GM12878 (cell line): ENCODE data around the gene CIPC. TPM values are rescaled to one million over a fixed set of nuclear protein-coding genes. Genes with fewer than 3 reads are reported as not detected.
A peak's percentile ranks its signal among the peaks of the same experiment; 100 is the strongest.

ENCODE experiments used
- ATF7 ChIP-seq: fragments of 450-650 bp; IDR thresholded peaks from 2 replicates; pipeline ENCODE4 v1.6.1; 2016; ENCODE audit warnings: low read depth, mild to moderate bottlenecking
- BMI1 ChIP-seq: fragments of 450-650 bp; IDR thresholded peaks from 2 replicates; pipeline ENCODE4 v1.6.1; 2016; ENCODE audit warnings: mild to moderate bottlenecking, moderate library complexity, borderline replicate concordance
- KLF5 ChIP-seq: fragments of 450-650 bp; IDR thresholded peaks from 2 replicates; pipeline ENCODE4 v1.6.1; 2014; ENCODE audit warnings: mild to moderate bottlenecking; ENCODE audit not compliant: partially characterized antibody
- RCOR1 ChIP-seq: conservative IDR thresholded peaks from 2 replicates; pipeline ENCODE4 v1.6.1; 2012; ENCODE audit warnings: low read depth, low read length, improper control_type of control experiment
- SIX5 ChIP-seq: IDR thresholded peaks from 2 replicates; pipeline ENCODE4 v1.6.1; 2011; ENCODE audit warnings: mild to moderate bottlenecking, low read depth, low read length, moderate library complexity; ENCODE audit not compliant: severe bottlenecking
- polyA plus RNA-seq, 11 experiments: library from polyadenylated mRNA; depleted of rRNA in 4 of 11; unstranded in 6 of 11; stranded (reverse) in 5 of 11; fragments of >200 nt; fragmentation: Nextera tagmentation in 4 of 11; fragmentation: Illumina TruSeq in 1 of 11; extraction: Ambion mirVana in 4 of 11; extraction: Trizol in 1 of 11; gene quantifications; 1 replicate in 1 of 11; 2 replicates in 10 of 11; pipeline versions ENCODE4 v1.2.1 to v1.2.3, GENCODE V29; 2011 to 2016; ENCODE audit warnings: inconsistent platforms in 2 of 11, missing spikeins in 2 of 11, low read depth in 1 of 11
- total RNA-seq, 4 experiments: library from RNA; depleted of rRNA in 3 of 4; stranded (reverse); fragments of >200 nt in 3 of 4; fragmentation: Illumina TruSeq in 1 of 4; extraction: Trizol in 1 of 4; gene quantifications; 2 replicates each; pipeline versions ENCODE4 v1.2.1 to v1.2.3, GENCODE V29; 2013 to 2021
- TF ChIP-seq, protein P1 (sequence below): fragments of 150-350 bp; IDR thresholded peaks from 2 replicates; pipeline ENCODE4 v1.6.1; 2014; ENCODE audit warnings: mild to moderate bottlenecking, low read depth, low read length
- TF ChIP-seq, protein P2 (sequence below): fragments of 450-650 bp; IDR thresholded peaks from 2 replicates; pipeline ENCODE4 v1.6.1; 2017; ENCODE audit warnings: low read depth, mild to moderate bottlenecking, moderate library complexity

Gene CIPC
- total and polyA plus RNA-seq, 10 of the 15 experiments (the other 5 are each of a cell fraction or from before 2014, with no cell fraction given): 5.6 to 29.5 (median 16.5) TPM

DNA sequence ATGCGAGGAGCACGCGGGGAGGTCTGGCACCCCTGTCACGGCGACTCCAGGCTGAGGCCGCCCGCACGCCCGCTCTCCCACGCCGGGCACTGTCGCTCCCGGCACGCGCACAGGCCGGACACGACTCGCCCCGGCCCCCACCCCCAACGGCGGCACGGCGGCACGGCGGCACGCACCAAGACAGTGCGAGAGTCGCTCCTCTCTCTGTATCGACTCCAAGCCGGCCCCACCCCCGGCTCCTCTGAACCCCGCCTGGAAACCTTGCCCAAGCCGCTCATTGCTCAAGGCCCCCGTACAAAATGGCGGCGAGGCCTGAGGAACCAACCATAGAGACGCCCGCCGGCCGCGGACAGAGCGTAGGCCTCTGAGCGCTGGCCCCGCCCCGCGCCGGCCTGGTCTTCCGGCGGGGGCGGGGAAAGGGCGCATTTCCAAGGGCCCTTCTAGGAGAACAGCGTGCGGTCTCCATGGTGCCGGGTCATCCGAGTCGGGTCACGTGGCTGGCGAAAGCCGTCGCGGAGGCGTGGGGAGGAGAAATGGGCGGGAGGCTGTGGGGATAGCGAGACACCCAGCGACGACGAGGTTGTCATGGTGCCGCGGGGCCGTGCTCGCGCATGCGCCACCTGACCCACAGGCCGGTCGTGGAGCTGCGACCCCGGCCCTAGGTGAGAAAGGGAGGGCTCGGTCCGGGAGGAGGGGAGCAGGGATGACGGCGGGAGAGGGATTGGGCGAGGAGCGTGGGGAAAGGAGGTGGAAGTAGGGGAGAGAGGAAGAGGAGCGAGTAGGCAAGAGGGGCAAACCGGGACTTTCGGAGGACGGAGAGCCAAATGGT lies at the start of gene CIPC (continued):
- peak; percentile 47 for TF ChIP-seq KLF5
- peak; percentile 29; the same call in 1 of the 2 replicates for TF ChIP-seq RCOR1
- TF ChIP-seq, protein P1, sequence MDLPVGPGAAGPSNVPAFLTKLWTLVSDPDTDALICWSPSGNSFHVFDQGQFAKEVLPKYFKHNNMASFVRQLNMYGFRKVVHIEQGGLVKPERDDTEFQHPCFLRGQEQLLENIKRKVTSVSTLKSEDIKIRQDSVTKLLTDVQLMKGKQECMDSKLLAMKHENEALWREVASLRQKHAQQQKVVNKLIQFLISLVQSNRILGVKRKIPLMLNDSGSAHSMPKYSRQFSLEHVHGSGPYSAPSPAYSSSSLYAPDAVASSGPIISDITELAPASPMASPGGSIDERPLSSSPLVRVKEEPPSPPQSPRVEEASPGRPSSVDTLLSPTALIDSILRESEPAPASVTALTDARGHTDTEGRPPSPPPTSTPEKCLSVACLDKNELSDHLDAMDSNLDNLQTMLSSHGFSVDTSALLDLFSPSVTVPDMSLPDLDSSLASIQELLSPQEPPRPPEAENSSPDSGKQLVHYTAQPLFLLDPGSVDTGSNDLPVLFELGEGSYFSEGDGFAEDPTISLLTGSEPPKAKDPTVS: no peak
- no peak for TF ChIP-seq ATF7
- TF ChIP-seq, protein P2, sequence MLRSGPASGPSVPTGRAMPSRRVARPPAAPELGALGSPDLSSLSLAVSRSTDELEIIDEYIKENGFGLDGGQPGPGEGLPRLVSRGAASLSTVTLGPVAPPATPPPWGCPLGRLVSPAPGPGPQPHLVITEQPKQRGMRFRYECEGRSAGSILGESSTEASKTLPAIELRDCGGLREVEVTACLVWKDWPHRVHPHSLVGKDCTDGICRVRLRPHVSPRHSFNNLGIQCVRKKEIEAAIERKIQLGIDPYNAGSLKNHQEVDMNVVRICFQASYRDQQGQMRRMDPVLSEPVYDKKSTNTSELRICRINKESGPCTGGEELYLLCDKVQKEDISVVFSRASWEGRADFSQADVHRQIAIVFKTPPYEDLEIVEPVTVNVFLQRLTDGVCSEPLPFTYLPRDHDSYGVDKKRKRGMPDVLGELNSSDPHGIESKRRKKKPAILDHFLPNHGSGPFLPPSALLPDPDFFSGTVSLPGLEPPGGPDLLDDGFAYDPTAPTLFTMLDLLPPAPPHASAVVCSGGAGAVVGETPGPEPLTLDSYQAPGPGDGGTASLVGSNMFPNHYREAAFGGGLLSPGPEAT: peak; percentile 48; the same call in 1 of the 2 replicates
- TF ChIP-seq BMI1: peak; percentile 96
- peak; percentile 47 for TF ChIP-seq SIX5
- TF ChIP-seq, all 136 proteins: peak for 71
